GM18526 (cell line): ENCODE data around the gene SMIM24.

Experiments used
- POLR2A ChIP-seq: IDR thresholded peaks from 3 replicates; pipeline ENCODE4 v1.6.1; 2011; ENCODE audit not compliant: insufficient read length; ENCODE audit errors: extremely low read depth

The SMIM24 gene

DNA sequence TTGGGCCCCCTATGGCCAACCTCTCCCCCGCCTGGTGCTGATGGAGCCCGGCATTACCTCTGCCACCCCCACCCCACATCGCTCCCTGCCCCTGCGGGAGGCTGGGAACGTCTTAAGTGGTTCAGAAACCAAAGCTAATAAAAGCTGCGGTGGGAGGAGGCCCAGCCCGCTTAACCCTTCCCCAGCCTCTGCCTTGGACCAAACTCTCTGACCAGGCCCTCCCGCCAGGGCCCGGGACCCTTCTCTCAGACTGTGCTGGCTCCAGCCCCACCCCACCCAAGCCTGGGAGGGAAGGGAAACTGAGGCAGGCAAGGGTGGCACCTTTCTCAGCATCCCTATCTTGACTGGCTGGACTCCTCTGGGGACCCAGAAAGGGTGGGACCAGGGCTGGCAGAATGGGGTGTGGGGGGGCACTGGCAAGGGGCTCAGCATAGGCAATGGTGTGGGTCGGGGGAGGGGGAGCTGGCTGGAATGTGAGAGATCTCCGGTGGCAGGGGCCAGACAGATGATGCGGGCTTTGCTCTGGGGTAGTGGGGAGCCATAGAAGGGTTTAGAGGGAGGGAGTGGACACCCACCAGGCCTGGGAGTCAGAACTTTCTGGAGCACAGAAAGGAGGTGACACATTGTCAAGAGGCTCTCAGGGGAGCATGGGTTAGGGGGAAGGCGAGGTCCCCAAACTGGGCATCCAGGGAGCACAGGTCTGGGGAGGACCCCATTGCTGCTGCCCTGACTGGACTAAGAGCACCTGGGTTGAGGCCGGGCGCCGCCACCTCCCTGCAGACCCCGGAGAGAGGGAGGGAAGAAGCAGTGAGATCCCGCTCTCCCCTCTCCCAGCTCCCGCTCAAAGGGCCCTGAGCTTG lies 21.9 kb downstream of the SMIM24 start:
- no peak for TF ChIP-seq POLR2A

GRCh38 chr19:3457528-3458228 lies 22.6 kb downstream of the SMIM24 start:
- TF ChIP-seq POLR2A = no peak

GRCh38 chr19:3456925-3457527 lies 23.3 kb downstream of the SMIM24 start:
- TF ChIP-seq POLR2A = no peak

GRCh38 chr19:3455960-3456601 lies 24.2 kb downstream of the SMIM24 start:
- no peak for TF ChIP-seq POLR2A

DNA sequence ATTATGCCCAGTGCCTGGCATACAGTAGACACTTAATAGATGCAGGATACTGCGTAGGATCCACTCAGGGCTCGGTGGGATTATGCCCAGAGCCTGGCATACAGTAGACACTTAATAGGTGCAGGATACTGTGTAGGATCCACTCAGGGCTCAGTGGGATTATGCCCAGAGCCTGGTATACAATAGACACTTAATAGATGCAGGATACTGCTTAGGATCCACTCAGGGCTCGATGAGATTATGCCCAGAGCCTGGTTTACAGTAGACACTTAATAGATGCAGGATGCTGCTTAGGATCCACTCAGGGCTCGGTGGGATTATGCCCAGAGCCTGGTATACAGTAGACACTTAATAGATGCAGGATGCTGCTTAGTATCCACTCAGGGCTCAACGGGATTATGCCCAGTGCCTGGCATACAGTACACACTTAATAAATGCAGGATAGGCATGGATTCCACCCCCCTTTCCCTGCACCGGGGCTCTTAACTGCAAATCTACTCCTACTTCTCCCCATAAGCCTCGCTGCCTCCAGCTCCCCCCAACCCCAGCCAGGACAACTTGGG lies 24.9 kb downstream of the SMIM24 start:
- no peak for TF ChIP-seq POLR2A

- no peak for TF ChIP-seq POLR2A
These were observed 25.5 kb downstream of the SMIM24 start for GRCh38 chr19:3454656-3455392.

DNA sequence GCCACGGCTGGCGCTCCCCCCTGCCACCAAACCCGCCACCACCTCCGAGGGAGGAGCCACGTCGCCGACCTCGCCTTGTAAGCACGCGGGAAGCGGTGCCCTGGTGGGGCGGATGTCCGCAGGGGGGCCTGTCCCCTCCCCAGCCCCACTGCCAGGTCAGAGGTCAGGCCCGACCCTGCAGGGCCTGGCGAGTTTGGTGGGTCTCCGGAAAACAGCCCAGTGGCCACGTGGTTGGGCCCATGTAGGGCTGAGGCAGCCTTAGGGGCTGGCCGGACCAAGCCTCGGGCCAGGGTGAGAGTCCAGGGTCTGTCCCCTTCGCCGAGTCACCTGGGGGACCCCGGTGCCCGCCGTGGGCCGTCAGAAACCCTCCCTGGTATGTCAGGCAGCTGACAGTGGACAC lies 26.5 kb downstream of the SMIM24 start:
- no peak for TF ChIP-seq POLR2A

- no peak for TF ChIP-seq POLR2A
These were observed 28.0 kb downstream of the SMIM24 start for GRCh38 chr19:3452171-3452941.

DNA sequence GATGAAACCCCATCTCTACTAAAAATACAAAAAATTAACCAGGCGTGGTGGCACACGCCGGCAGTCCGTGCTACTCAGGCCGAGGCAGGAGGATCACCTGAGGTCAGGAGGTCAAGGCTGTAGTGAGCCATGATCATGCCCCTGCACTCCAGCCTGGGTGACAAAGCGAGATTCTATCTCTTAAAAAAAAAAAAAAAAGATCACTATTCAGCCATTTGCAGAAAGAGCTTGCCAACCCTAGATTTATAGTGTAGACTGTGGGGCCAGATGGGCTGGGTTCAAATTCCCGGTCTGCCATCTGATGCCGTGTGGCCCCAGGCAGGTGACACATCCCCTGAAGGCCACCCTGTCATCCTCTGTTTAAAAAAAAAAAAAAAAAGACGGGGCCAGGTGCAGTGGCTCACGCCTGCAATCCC lies 28.9 kb downstream of the SMIM24 start:
- no peak for TF ChIP-seq POLR2A

GRCh38 chr19:3450796-3451411 lies 29.4 kb downstream of the SMIM24 start:
- TF ChIP-seq POLR2A = no peak

DNA sequence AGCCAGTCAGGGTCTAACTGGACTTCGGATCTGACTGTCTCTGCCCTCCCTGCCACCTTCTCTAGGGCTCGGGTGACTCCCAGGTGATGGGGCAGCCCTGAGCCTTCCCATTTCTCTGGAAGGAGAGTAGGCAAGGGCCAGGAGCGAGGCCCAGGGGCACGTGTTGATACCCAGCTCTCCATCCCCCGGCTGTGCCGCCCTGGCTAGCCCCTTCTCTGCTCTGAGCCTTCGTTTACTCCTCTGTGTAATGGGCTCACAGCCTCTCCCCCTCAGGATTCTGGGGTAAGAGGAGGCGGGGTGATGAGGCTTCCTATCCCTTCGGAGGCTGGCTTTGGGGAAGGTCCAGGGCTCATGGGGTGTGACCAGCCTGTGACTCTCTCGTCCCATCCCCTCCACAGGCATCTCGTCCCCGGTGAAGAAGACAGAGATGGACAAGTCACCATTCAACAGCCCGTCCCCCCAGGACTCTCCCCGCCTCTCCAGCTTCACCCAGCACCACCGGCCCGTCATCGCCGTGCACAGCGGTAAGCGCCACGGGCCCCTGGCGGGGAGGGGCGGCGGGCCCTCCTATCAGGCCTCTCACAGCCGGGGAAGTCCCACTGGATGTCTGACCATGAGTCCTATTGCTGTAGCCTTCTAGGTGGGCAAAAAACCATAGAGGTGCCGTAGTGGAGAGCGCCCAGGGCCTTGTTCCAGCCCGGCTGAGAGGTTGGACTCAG lies 31.6 kb downstream of the SMIM24 start:
- TF ChIP-seq POLR2A = no peak

DNA sequence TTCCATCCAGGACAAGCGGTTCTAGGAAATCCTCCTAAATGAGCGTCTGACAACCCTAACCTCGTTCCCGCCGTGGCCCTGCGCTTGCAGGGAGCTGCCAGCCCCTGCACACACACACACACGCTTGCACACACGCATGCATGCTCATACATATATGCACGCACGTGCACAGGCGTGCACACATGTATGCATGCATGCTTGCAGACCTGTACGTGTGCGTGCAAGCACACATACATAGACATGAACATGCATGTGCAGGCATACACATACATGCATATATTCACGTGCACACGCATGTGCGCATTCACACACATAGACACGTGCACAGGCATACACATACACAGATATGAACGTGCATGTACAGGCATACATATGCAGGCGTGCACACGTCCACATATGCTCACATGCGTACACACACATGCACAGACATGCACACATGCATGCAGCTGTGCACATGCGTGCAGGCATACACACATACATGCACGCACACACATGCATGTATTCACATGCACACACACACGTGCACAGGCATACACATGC lies 35.6 kb downstream of the SMIM24 start:
- TF ChIP-seq POLR2A = no peak
